ENCODE results near the gene SLC35B2.

SLC35B2 gene

DNA sequence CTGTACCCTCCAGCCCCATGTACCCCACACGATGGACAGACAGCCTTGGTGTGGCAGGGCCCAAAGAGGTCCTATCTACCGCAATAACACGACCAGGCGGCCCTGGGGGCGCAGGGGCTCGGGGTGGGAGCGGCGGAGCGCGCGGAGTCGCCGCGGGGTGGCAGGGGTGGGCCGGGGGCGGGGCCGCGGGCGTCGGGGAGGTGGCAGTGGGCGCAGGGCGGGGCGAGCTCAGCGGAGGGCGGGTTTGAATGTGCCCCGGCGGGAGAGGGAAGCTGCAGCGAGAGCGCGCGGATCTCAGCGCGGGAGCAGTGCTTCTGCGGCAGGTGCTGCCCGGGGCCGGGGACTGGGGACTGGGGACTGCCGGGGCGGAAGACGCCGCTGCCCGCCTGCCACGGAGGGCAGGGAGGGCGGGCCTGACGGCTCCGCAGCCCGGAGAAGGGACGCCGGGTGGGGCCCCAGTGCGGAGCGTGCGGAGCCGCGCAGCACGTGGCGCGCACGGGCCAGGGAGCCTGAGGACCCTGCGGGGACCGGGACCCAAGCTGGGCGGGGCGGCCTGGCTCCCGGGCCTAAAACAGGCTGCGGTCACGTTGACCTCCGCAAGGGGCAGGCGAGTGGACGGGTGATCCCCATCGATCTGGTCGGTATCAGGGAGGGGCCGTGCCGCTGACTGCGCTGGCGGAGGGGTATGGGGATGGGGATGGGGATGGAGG lies 33.9 kb downstream of the SLC35B2 start, which contains the start of gene SLC29A1 (continued):
- TF ChIP-seq GLIS1 (tag by site-specific recombination; IDR thresholded peaks at IDR 0.05) (peak; percentile 91), SP2 (tag by site-specific recombination; IDR thresholded peaks at IDR 0.05) (peak; percentile 65), ZNF624 (tag by site-specific recombination; IDR thresholded peaks at IDR 0.05) (no peak), KLF8 (tag by site-specific recombination; IDR thresholded peaks at IDR 0.05) (peak; percentile 83; the same call in 1 of the 2 replicates), IKZF3 (tag by site-specific recombination; IDR thresholded peaks at IDR 0.05) (0 out of 2 replicates have a peak, but pooled peaks have one; percentile 10), ZNF623 (tag by site-specific recombination; IDR thresholded peaks at IDR 0.05) (no peak), GFI1B (tag by site-specific recombination; IDR thresholded peaks at IDR 0.05) (no peak), SCRT2 (tag by site-specific recombination; IDR thresholded peaks at IDR 0.05) (no peak), ZNF549 (tag by site-specific recombination; IDR thresholded peaks at IDR 0.05) (no peak)
- TF ChIP-seq, protein P1, sequence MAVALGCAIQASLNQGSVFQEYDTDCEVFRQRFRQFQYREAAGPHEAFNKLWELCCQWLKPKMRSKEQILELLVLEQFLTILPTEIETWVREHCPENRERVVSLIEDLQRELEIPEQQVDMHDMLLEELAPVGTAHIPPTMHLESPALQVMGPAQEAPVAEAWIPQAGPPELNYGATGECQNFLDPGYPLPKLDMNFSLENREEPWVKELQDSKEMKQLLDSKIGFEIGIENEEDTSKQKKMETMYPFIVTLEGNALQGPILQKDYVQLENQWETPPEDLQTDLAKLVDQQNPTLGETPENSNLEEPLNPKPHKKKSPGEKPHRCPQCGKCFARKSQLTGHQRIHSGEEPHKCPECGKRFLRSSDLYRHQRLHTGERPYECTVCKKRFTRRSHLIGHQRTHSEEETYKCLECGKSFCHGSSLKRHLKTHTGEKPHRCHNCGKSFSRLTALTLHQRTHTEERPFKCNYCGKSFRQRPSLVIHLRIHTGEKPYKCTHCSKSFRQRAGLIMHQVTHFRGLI (tag by site-specific recombination; IDR thresholded peaks at IDR 0.05), result no peak
- TF ChIP-seq, protein P2, sequence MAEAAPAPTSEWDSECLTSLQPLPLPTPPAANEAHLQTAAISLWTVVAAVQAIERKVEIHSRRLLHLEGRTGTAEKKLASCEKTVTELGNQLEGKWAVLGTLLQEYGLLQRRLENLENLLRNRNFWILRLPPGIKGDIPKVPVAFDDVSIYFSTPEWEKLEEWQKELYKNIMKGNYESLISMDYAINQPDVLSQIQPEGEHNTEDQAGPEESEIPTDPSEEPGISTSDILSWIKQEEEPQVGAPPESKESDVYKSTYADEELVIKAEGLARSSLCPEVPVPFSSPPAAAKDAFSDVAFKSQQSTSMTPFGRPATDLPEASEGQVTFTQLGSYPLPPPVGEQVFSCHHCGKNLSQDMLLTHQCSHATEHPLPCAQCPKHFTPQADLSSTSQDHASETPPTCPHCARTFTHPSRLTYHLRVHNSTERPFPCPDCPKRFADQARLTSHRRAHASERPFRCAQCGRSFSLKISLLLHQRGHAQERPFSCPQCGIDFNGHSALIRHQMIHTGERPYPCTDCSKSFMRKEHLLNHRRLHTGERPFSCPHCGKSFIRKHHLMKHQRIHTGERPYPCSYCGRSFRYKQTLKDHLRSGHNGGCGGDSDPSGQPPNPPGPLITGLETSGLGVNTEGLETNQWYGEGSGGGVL (tag by site-specific recombination; IDR thresholded peaks at IDR 0.05), result peak; percentile 50; the same call in 1 of the 2 replicates
- TF ChIP-seq, protein P3, sequence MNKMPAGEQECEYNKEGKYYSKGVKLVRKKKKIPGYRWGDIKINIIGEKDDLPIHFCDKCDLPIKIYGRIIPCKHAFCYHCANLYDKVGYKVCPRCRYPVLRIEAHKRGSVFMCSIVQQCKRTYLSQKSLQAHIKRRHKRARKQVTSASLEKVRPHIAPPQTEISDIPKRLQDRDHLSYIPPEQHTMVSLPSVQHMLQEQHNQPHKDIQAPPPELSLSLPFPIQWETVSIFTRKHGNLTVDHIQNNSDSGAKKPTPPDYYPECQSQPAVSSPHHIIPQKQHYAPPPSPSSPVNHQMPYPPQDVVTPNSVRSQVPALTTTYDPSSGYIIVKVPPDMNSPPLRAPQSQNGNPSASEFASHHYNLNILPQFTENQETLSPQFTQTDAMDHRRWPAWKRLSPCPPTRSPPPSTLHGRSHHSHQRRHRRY (tag by site-specific recombination; IDR thresholded peaks at IDR 0.05), result no peak
- TF ChIP-seq, protein P4, sequence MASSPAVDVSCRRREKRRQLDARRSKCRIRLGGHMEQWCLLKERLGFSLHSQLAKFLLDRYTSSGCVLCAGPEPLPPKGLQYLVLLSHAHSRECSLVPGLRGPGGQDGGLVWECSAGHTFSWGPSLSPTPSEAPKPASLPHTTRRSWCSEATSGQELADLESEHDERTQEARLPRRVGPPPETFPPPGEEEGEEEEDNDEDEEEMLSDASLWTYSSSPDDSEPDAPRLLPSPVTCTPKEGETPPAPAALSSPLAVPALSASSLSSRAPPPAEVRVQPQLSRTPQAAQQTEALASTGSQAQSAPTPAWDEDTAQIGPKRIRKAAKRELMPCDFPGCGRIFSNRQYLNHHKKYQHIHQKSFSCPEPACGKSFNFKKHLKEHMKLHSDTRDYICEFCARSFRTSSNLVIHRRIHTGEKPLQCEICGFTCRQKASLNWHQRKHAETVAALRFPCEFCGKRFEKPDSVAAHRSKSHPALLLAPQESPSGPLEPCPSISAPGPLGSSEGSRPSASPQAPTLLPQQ (tag by site-specific recombination; IDR thresholded peaks at IDR 0.05), result peak; percentile 92

DNA sequence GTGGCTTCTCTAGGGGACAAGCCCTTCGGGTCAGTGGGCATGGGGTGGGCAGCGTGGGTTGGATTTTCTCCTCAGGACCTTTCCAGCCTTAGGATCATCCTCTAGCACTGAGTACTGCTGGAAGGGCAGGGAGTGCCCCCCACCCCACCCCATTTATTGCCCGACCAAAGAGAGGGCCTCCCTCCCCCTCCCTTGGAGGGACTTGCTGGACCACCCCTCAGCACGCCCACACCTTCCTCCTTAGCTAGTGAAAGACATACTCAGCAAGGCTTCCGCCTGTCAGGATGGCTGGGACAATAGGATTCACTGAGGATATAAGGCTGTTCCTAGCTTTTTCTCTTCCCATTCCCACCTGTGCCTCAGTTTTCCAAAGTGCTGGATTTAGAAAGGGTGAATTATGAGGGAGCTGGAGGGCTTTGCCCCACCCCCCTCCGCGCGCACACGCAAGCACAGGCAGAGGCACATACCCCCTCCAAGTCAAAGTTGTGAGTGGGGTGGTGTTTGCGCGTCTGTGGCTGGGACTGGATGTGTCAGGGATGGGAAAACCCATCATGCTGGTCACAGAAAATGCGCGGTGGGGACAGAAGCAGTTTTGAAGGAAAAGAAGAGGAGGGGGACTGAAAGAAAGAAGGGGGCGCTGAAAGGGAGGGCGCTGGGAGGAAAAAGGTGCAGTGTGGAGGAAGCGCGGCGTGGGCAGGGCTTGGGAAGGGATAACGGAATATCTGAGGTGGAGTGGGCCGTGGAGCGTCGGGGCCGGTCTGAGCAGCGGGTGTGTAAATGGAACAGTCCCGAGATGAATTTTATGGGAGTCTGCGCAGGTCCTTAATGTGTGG lies 34.6 kb downstream of the SLC35B2 start:
- Histone ChIP-seq H3K4me1 (ENCODE audit: control insufficient read depth, insufficient read depth, low read length) (peaks cover 27% of the 10 kb centered on the region), H3K4me3 (ENCODE audit: low read depth, low read length) (peak overlapping the region; percentile 55), H3K27ac (ENCODE audit: extremely low read depth, low read depth, low read length) (peak overlapping the region; percentile 21; the same call in 1 of the 2 replicates), H3K36me3 (ENCODE audit: control insufficient read depth in 2 of 2, insufficient read depth in 1 of 2, low read length in 2 of 2) (no peaks in the 10 kb centered on the region), H3K9me3 (ENCODE audit: control insufficient read depth, insufficient read depth, low read depth, low read length) (no peaks in the 10 kb centered on the region)
- ChIA-PET POLR2A (interaction anchor here (0.5 to 5.7 kb wide), 14 partner anchors 8 to 535 kb away, joined by 3 to 90 read pairs (median 6); partner anchors contain the start of genes HSP90AB1, MRPS18A, SLC35B2 and VEGFA), CTCF (interaction anchor here (0.6 to 11.1 kb wide), 9 partner anchors 9 to 106 kb away, joined by 3 to 148 read pairs (median 5); partner anchors contain the start of genes HSP90AB1 and SLC35B2)
- TF ChIP-seq, protein P5, sequence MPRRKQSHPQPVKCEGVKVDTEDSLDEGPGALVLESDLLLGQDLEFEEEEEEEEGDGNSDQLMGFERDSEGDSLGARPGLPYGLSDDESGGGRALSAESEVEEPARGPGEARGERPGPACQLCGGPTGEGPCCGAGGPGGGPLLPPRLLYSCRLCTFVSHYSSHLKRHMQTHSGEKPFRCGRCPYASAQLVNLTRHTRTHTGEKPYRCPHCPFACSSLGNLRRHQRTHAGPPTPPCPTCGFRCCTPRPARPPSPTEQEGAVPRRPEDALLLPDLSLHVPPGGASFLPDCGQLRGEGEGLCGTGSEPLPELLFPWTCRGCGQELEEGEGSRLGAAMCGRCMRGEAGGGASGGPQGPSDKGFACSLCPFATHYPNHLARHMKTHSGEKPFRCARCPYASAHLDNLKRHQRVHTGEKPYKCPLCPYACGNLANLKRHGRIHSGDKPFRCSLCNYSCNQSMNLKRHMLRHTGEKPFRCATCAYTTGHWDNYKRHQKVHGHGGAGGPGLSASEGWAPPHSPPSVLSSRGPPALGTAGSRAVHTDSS (tag by site-specific recombination; IDR thresholded peaks at IDR 0.05), result no peak
- peak; percentile 84 for TF ChIP-seq EGR2 (tag by site-specific recombination; IDR thresholded peaks at IDR 0.05; ENCODE audit: low read depth)
- TF ChIP-seq ZNF654 (tag by site-specific recombination; IDR thresholded peaks at IDR 0.05; ENCODE audit: low read depth), result no peak
- no peak for TF ChIP-seq ZNF660 (tag by site-specific recombination; IDR thresholded peaks at IDR 0.05)
- TF ChIP-seq ZNF776 (tag by site-specific recombination; IDR thresholded peaks at IDR 0.05; ENCODE audit: borderline replicate concordance), result no peak
- TF ChIP-seq BCL11A (tag by site-specific recombination; IDR thresholded peaks at IDR 0.05; ENCODE audit: low read depth), result no peak
- no peak for TF ChIP-seq ZNF677 (tag by site-specific recombination; IDR thresholded peaks at IDR 0.05)
- no peak for TF ChIP-seq ZNF785 (tag by site-specific recombination; IDR thresholded peaks at IDR 0.05)
- no peak for TF ChIP-seq ZNF23 (tag by site-specific recombination; IDR thresholded peaks at IDR 0.05; ENCODE audit: borderline replicate concordance)
- TF ChIP-seq IKZF3 (tag by site-specific recombination; IDR thresholded peaks at IDR 0.05), result peak; percentile 52
- no peak for TF ChIP-seq ZBTB48 (tag by site-specific recombination; IDR thresholded peaks at IDR 0.05)
- TF ChIP-seq ZNF658 (tag by site-specific recombination; IDR thresholded peaks at IDR 0.05), result no peak
- no peak for TF ChIP-seq ZNF792 (tag by site-specific recombination; IDR thresholded peaks at IDR 0.05)
- TF ChIP-seq KLF9 (tag by site-specific recombination; IDR thresholded peaks at IDR 0.05; ENCODE audit: low read depth), result no peak
- TF ChIP-seq KLF7 (tag by site-specific recombination; IDR thresholded peaks at IDR 0.05; ENCODE audit: borderline replicate concordance), result no peak

All from HEK293 (cell line).